WTC11 (cell line): ENCODE data around the gene HOXB6. TPM values are rescaled to one million over a fixed set of nuclear protein-coding genes. Genes with fewer than 3 reads are reported as not detected.

Experiments
- ATAC-seq: fragments of 200-7000 bp; cut with Tn5 transposase; 2 replicates; pipeline ENCODE4 v1.10.0; 2021; ENCODE audit warnings: mild to moderate bottlenecking, moderate library complexity
- CTCF ChIA-PET: fragments of 300-600 bp; sonication (Branson Sonifier 250); formaldehyde crosslinking; loops from one replicate; lab custom pipeline; 2021; ENCODE audit warnings: antibody characterized with exemption; lab: Charles Lee
- POLR2A ChIA-PET: fragments of 350-600 bp; sonication (Branson Sonifier 250); formaldehyde crosslinking; loops from one replicate; lab custom pipeline; 2021; ENCODE audit warnings: antibody characterized with exemption; lab: Charles Lee
- DNase-seq: peaks from one replicate; pipeline ENCODE4 v3.0.0; 2021; ENCODE audit warnings: low spot score
- H3K27ac Mint-ChIP-seq: 2 replicates; pipeline ENCODE4 v1.8.0; 2021; ENCODE audit warnings: mixed read lengths
- H3K27me3 Mint-ChIP-seq: 2 replicates; pipeline ENCODE4 v1.8.0; 2021; ENCODE audit warnings: low read depth, mild to moderate bottlenecking, moderate library complexity, mixed read lengths
- H3K36me3 Mint-ChIP-seq: 2 replicates; pipeline ENCODE4 v1.8.0; 2021; ENCODE audit warnings: mixed read lengths
- H3K4me1 Mint-ChIP-seq: 2 replicates; pipeline ENCODE4 v1.8.0; 2022; ENCODE audit warnings: mixed read lengths
- H3K4me3 Mint-ChIP-seq: 2 replicates; pipeline ENCODE4 v1.8.0; 2021; ENCODE audit warnings: mild to moderate bottlenecking, moderate library complexity, mixed read lengths
- H3K9me3 Mint-ChIP-seq: 2 replicates; pipeline ENCODE4 v1.8.0; 2021; ENCODE audit warnings: mixed read lengths
- ATF3 ChIP-seq: sonication (generic); formaldehyde crosslinking; conservative IDR thresholded peaks from 2 replicates; pipeline ENCODE4 v1.8.1; 2022; ENCODE audit warnings: mild to moderate bottlenecking, missing genetic modification reagents
- CREM ChIP-seq: sonication (generic); formaldehyde crosslinking; IDR thresholded peaks from 2 replicates; pipeline ENCODE4 v1.8.1; 2022; ENCODE audit warnings: mild to moderate bottlenecking, missing genetic modification reagents, moderate library complexity
- ELF4 ChIP-seq: sonication (generic); formaldehyde crosslinking; IDR thresholded peaks from 2 replicates; pipeline ENCODE4 v1.8.1; 2022; ENCODE audit warnings: low read depth, mild to moderate bottlenecking, moderate library complexity, missing genetic modification reagents
- FOXK1 ChIP-seq: sonication (generic); formaldehyde crosslinking; IDR thresholded peaks from 2 replicates; pipeline ENCODE4 v1.8.0; 2022; ENCODE audit warnings: mild to moderate bottlenecking, moderate library complexity, missing genetic modification reagents
- FOXP1 ChIP-seq: sonication (generic); formaldehyde crosslinking; IDR thresholded peaks from 2 replicates; pipeline ENCODE4 v1.8.0; 2022; ENCODE audit warnings: missing genetic modification reagents, mild to moderate bottlenecking, moderate library complexity, borderline replicate concordance
- GTF2I ChIP-seq: fragments of 250-450 bp; sonication (Bioruptor Pico); conservative IDR thresholded peaks from 2 replicates; pipeline ENCODE4 v1.4.0; 2021; ENCODE audit warnings: mild to moderate bottlenecking
- HMGA2 ChIP-seq: fragments of 250-450 bp; sonication (Bioruptor Pico); IDR thresholded peaks from 2 replicates; pipeline ENCODE4 v1.4.0; 2021; ENCODE audit warnings: mild to moderate bottlenecking, moderate library complexity
- JUN ChIP-seq: sonication (generic); formaldehyde crosslinking; IDR thresholded peaks from 2 replicates; pipeline ENCODE4 v1.8.0; 2023; ENCODE audit warnings: mild to moderate bottlenecking, missing genetic modification reagents
- MYBL2 ChIP-seq: sonication (generic); formaldehyde crosslinking; IDR thresholded peaks from 2 replicates; pipeline ENCODE4 v1.8.1; 2023; ENCODE audit warnings: mild to moderate bottlenecking, moderate library complexity, missing genetic modification reagents
- NFATC4 ChIP-seq: fragments of 250-450 bp; sonication (Bioruptor Pico); IDR thresholded peaks from 2 replicates; pipeline ENCODE4 v1.9.0; 2021; ENCODE audit warnings: mild to moderate bottlenecking
- NFE2L1 ChIP-seq: sonication (generic); formaldehyde crosslinking; IDR thresholded peaks from 2 replicates; pipeline ENCODE4 v1.8.1; 2023; ENCODE audit warnings: missing genetic modification reagents
- OVOL2 ChIP-seq: fragments of 250-450 bp; sonication (Bioruptor Pico); IDR thresholded peaks from 2 replicates; pipeline ENCODE4 v1.9.0; 2021; ENCODE audit warnings: mild to moderate bottlenecking, borderline replicate concordance
- RORB ChIP-seq: fragments of 250-450 bp; sonication (Bioruptor Pico); IDR thresholded peaks from 2 replicates; pipeline ENCODE4 v1.9.0; 2021; ENCODE audit warnings: mild to moderate bottlenecking
- SMAD4 ChIP-seq: sonication (generic); formaldehyde crosslinking; IDR thresholded peaks from 2 replicates; pipeline ENCODE4 v1.8.0; 2022; ENCODE audit warnings: mild to moderate bottlenecking, missing genetic modification reagents
- SOX15 ChIP-seq: fragments of 250-450 bp; sonication (Bioruptor Pico); IDR thresholded peaks from 2 replicates; pipeline ENCODE4 v1.9.0; 2021; ENCODE audit warnings: mild to moderate bottlenecking
- USF1 ChIP-seq: sonication (generic); formaldehyde crosslinking; IDR thresholded peaks from 2 replicates; pipeline ENCODE4 v1.8.0; 2022; ENCODE audit warnings: mild to moderate bottlenecking, missing genetic modification reagents
- ZBTB21 ChIP-seq: sonication (generic); formaldehyde crosslinking; IDR thresholded peaks from 2 replicates; pipeline ENCODE4 v1.8.1; 2023; ENCODE audit warnings: mild to moderate bottlenecking, missing genetic modification reagents, borderline replicate concordance
- ZMAT4 ChIP-seq: fragments of 250-450 bp; sonication (Bioruptor Pico); IDR thresholded peaks from 2 replicates; pipeline ENCODE4 v1.9.0; 2021; ENCODE audit warnings: mild to moderate bottlenecking
- ZNF138 ChIP-seq: sonication (generic); formaldehyde crosslinking; conservative IDR thresholded peaks from 2 replicates; pipeline ENCODE4 v1.8.1; 2022; ENCODE audit warnings: mild to moderate bottlenecking, moderate library complexity, missing genetic modification reagents
- ZNF416 ChIP-seq: fragments of 250-450 bp; sonication (Bioruptor Pico); IDR thresholded peaks from 2 replicates; pipeline ENCODE4 v1.9.0; 2021; ENCODE audit warnings: mild to moderate bottlenecking, inconsistent platforms
- ZNF671 ChIP-seq: fragments of 250-450 bp; sonication (Bioruptor Pico); IDR thresholded peaks from 2 replicates; pipeline ENCODE4 v1.8.0; 2021; ENCODE audit warnings: mild to moderate bottlenecking
- total RNA-seq: library from RNA; stranded (reverse); gene quantifications from 3 replicates; pipeline ENCODE4 v1.2.3, GENCODE V29; 2021
- TF ChIP-seq, protein P1 (sequence below): fragments of 250-450 bp; sonication (Bioruptor Pico); IDR thresholded peaks from 2 replicates; pipeline ENCODE4 v1.9.0; 2021; ENCODE audit warnings: mild to moderate bottlenecking, borderline replicate concordance
- TF ChIP-seq, protein P2 (sequence below): sonication (generic); formaldehyde crosslinking; IDR thresholded peaks from 2 replicates; pipeline ENCODE4 v1.8.1; 2022; ENCODE audit warnings: mild to moderate bottlenecking, missing genetic modification reagents, moderate library complexity, borderline replicate concordance
- TF ChIP-seq, protein P3 (sequence below): fragments of 200-600 bp; IDR thresholded peaks from 2 replicates; pipeline ENCODE4 v1.8.0; 2022; ENCODE audit warnings: antibody characterized with exemption
- TF ChIP-seq, protein P4 (sequence below): sonication (generic); formaldehyde crosslinking; IDR thresholded peaks from 2 replicates; pipeline ENCODE4 v1.8.1; 2023; ENCODE audit warnings: mild to moderate bottlenecking, missing genetic modification reagents

Gene HOXB6
- total RNA-seq, 1 experiment from 2014 or later, result not detected

DNA sequence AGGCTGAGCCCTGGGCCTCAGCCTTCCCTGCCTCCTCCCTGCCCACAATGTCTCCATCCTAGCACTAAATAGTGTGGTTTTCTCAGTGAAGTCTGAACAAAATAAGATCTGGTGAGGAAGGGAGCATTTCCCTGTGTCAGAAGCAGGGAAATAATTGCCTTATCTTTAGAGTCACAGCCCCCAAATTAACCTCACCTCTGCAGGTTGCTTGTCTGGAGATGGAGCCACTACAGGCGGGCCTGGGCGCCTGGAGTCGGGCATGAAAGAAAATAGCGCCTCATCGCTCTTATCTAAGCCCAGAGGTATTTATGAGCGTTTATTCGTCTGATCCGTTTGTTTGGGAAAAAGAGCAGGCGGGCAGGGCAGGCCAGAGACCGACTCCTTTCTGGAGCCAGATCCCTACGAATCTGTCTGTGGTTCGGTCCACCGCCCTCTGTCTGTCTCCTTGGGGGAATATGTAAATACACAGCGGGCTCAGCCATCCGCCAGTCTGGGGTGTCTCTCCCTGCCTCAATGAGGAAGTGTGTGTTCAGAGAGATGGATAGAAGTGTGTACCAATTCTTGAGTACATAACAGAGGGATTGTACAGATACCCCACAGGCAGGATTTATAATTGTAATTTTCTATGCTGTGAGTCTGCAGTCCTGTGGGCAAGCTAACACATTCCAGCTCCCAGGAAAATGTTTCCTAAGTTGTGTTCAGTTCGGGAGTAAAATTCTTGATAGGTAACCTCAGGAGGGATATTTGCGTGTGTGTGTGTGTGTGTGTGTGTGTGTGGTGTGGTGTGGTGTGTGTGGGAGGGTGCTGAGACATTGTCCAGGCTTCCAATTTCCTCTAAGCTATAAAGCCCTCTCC, 4.3 kb downstream of the HOXB6 start:
- TF ChIP-seq NFE2L1 (CRISPR knock-in tag), result no peak
- no peak for TF ChIP-seq FOXP1 (CRISPR knock-in tag)
- no peak for TF ChIP-seq ZNF671
- no peak for TF ChIP-seq FOXK1 (CRISPR knock-in tag)
- TF ChIP-seq NFATC4 (CRISPR knock-in tag), result no peak
- TF ChIP-seq USF1, result no peak
- no peak for TF ChIP-seq ATF3 (CRISPR knock-in tag)
- TF ChIP-seq, protein P1, sequence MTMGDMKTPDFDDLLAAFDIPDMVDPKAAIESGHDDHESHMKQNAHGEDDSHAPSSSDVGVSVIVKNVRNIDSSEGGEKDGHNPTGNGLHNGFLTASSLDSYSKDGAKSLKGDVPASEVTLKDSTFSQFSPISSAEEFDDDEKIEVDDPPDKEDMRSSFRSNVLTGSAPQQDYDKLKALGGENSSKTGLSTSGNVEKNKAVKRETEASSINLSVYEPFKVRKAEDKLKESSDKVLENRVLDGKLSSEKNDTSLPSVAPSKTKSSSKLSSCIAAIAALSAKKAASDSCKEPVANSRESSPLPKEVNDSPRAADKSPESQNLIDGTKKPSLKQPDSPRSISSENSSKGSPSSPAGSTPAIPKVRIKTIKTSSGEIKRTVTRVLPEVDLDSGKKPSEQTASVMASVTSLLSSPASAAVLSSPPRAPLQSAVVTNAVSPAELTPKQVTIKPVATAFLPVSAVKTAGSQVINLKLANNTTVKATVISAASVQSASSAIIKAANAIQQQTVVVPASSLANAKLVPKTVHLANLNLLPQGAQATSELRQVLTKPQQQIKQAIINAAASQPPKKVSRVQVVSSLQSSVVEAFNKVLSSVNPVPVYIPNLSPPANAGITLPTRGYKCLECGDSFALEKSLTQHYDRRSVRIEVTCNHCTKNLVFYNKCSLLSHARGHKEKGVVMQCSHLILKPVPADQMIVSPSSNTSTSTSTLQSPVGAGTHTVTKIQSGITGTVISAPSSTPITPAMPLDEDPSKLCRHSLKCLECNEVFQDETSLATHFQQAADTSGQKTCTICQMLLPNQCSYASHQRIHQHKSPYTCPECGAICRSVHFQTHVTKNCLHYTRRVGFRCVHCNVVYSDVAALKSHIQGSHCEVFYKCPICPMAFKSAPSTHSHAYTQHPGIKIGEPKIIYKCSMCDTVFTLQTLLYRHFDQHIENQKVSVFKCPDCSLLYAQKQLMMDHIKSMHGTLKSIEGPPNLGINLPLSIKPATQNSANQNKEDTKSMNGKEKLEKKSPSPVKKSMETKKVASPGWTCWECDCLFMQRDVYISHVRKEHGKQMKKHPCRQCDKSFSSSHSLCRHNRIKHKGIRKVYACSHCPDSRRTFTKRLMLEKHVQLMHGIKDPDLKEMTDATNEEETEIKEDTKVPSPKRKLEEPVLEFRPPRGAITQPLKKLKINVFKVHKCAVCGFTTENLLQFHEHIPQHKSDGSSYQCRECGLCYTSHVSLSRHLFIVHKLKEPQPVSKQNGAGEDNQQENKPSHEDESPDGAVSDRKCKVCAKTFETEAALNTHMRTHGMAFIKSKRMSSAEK (CRISPR knock-in tag), result no peak
- TF ChIP-seq, protein P2, sequence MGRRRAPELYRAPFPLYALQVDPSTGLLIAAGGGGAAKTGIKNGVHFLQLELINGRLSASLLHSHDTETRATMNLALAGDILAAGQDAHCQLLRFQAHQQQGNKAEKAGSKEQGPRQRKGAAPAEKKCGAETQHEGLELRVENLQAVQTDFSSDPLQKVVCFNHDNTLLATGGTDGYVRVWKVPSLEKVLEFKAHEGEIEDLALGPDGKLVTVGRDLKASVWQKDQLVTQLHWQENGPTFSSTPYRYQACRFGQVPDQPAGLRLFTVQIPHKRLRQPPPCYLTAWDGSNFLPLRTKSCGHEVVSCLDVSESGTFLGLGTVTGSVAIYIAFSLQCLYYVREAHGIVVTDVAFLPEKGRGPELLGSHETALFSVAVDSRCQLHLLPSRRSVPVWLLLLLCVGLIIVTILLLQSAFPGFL (CRISPR knock-in tag), result no peak
- no peak for TF ChIP-seq ZMAT4 (CRISPR knock-in tag)
- TF ChIP-seq HMGA2 (CRISPR knock-in tag), result no peak
- no peak for TF ChIP-seq RORB (CRISPR knock-in tag)
- TF ChIP-seq, protein P3, sequence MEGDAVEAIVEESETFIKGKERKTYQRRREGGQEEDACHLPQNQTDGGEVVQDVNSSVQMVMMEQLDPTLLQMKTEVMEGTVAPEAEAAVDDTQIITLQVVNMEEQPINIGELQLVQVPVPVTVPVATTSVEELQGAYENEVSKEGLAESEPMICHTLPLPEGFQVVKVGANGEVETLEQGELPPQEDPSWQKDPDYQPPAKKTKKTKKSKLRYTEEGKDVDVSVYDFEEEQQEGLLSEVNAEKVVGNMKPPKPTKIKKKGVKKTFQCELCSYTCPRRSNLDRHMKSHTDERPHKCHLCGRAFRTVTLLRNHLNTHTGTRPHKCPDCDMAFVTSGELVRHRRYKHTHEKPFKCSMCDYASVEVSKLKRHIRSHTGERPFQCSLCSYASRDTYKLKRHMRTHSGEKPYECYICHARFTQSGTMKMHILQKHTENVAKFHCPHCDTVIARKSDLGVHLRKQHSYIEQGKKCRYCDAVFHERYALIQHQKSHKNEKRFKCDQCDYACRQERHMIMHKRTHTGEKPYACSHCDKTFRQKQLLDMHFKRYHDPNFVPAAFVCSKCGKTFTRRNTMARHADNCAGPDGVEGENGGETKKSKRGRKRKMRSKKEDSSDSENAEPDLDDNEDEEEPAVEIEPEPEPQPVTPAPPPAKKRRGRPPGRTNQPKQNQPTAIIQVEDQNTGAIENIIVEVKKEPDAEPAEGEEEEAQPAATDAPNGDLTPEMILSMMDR, result no peak
- no peak for TF ChIP-seq ZBTB21
- TF ChIP-seq SOX15 (CRISPR knock-in tag), result no peak
- no peak for TF ChIP-seq MYBL2 (CRISPR knock-in tag)
- H3K4me3 Mint-ChIP-seq, result no peak overlapping the region
- H3K9me3 Mint-ChIP-seq, result no peaks in the 10 kb centered on the region
- no peak overlapping the region for H3K27ac Mint-ChIP-seq
- DNase-seq, result no peak
- H3K36me3 Mint-ChIP-seq, result peaks cover 2% of the 10 kb centered on the region; the same call in 1 of the 2 replicates
- ChIA-PET CTCF (interaction anchor here (1.2 to 1.6 kb wide), 4 partner anchors 12 to 248 kb away, joined by 4 to 5 read pairs (median 4); no protein-coding TSS in a partner anchor), POLR2A (no interaction called here)
- H3K27me3 Mint-ChIP-seq, result peaks cover 100% of the 10 kb centered on the region; the same call in 1 of the 2 replicates
- no peak for ATAC-seq
- peaks cover 30% of the 10 kb centered on the region for H3K4me1 Mint-ChIP-seq

- ChIA-PET CTCF (no interaction called here), POLR2A (no interaction called here)
- peaks cover 100% of the 10 kb centered on the region; the same call in 1 of the 2 replicates for H3K27me3 Mint-ChIP-seq
- DNase-seq (no peak), ATAC-seq (no peak)
- no peak overlapping the region for H3K4me3 Mint-ChIP-seq
- H3K27ac Mint-ChIP-seq, result no peak overlapping the region
- H3K4me1 Mint-ChIP-seq, result peaks cover 37% of the 10 kb centered on the region
- H3K9me3 Mint-ChIP-seq, result no peaks in the 10 kb centered on the region
- peaks cover 2% of the 10 kb centered on the region; the same call in 1 of the 2 replicates for H3K36me3 Mint-ChIP-seq
- TF ChIP-seq ZNF416, result no peak
- no peak for TF ChIP-seq SOX15 (CRISPR knock-in tag)
- TF ChIP-seq GTF2I (CRISPR knock-in tag), result no peak
- TF ChIP-seq JUN (CRISPR knock-in tag), result no peak
- TF ChIP-seq ZNF138 (CRISPR knock-in tag), result no peak
- TF ChIP-seq ZBTB21, result no peak
- no peak for TF ChIP-seq SMAD4
- TF ChIP-seq CREM (CRISPR knock-in tag), result no peak
- TF ChIP-seq ELF4 (CRISPR knock-in tag), result no peak
- TF ChIP-seq, protein P4, sequence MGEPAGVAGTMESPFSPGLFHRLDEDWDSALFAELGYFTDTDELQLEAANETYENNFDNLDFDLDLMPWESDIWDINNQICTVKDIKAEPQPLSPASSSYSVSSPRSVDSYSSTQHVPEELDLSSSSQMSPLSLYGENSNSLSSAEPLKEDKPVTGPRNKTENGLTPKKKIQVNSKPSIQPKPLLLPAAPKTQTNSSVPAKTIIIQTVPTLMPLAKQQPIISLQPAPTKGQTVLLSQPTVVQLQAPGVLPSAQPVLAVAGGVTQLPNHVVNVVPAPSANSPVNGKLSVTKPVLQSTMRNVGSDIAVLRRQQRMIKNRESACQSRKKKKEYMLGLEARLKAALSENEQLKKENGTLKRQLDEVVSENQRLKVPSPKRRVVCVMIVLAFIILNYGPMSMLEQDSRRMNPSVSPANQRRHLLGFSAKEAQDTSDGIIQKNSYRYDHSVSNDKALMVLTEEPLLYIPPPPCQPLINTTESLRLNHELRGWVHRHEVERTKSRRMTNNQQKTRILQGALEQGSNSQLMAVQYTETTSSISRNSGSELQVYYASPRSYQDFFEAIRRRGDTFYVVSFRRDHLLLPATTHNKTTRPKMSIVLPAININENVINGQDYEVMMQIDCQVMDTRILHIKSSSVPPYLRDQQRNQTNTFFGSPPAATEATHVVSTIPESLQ (CRISPR knock-in tag), result no peak
- TF ChIP-seq OVOL2 (CRISPR knock-in tag), result no peak
These were observed 5.4 kb downstream of the HOXB6 start for GRCh38 chr17:48599354-48599753.
